HG03342 (cell line): ENCODE data around the gene SDE2.
A peak's percentile ranks its signal among the peaks of the same experiment; 100 is the strongest.
"Not testable (repeated sequence)": the region's sequence is repeated elsewhere in the genome, so short reads cannot be mapped to it uniquely, and the experiment has no call there.

Experiments used
- ATAC-seq: cut with Tn5 transposase; IDR thresholded peaks from one replicate; pipeline ENCODE4 v1.9.1; 2021; ENCODE audit warnings: mild to moderate bottlenecking, moderate library complexity; ENCODE audit not compliant: unreplicated experiment

The SDE2 gene

DNA sequence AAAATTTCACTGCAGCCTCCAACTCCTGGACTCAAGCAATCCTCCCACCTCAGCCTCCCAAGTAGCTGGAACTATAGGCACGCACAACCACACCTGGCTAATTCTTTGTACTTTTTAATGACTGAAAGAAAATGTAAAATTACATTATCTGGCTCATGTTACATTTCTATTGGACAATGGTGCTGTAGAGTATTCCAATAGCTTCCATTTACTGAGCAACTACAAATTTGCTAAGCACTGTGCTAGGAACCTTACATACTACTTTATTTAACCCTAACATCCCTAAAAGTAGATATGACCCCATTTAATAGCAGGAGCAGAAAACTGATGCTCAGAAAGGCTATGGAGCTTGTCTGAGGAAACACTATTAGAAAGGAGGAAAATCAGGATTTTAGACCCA is 19.7 kb downstream of the SDE2 start:
- ATAC-seq = no peak

DNA sequence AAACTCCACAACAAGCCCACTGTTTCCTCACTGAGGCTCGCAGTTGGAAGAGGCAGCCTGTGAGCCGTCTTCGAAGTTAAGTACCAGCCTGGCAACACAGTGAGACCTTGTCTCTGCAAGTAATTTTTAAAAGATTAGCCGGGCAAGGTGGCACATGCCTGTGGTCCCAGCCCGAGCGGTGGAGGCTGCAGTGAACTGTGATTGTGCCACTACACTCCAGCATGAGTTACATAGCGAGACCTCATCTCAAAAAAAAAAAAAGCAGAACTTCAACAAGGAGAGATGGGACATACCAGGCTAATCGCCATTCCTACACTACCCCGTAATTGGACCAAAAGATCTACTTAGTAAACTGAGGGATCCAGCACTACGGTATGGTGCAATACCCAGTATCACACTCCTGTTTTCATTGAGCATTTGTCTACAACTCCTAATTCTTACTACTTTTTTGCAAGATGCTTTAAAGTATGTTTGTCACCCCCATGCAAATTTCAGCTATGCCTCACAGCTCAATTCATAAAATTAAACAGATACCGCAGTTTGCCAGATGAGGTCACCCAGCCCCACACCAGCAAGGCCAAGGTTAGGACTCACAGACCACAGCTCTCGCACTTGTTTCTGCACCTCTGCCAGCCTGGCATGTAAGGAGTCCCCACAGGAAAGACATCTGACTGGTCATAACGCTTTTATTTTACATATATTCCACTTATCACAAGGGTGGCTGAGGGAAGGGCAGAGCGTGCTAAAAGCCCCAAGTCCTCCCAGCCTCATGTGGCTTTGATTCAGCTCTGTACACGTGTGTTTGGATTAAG is 21.0 kb downstream of the SDE2 start:
- no peak for ATAC-seq

DNA sequence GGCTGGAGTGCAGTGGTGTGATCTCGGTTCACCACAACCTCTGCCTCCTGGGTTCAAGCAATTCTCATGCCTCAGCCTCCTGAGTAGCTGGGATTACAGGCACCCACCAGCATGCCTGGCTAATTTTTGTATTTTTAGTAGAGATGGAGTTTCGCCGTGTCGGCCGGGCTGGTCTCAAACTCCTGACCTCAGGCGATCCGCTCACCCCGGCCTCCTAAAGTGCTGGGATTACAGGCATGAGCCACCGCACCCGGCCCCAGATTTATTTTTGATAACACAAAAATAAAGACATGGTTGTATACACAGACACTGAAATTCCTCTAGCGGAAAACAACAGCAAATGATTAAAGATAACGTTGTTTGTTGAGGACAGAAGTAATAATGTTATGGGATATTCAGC is 24.0 kb downstream of the SDE2 start:
- ATAC-seq = not testable (repeated sequence)

DNA sequence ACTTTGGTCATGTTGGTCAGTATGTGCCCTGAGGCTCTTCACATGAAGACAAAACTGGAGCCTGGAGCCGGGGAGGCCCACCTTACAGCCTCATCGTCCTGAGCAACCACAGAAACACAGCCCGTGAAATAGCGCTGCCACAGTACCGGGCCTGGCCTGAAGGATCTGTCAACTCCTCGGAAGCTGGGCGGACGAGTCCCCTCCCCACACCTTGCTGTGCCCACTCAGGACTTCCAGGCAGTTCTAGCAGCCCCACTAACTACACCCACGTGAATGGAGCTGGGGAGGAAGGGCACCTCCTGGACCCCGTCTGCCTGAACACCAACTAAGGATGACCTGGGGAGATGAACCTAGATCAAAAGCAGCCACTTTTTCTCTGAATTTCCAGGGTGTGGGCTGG is 24.7 kb downstream of the SDE2 start:
- no peak for ATAC-seq

DNA sequence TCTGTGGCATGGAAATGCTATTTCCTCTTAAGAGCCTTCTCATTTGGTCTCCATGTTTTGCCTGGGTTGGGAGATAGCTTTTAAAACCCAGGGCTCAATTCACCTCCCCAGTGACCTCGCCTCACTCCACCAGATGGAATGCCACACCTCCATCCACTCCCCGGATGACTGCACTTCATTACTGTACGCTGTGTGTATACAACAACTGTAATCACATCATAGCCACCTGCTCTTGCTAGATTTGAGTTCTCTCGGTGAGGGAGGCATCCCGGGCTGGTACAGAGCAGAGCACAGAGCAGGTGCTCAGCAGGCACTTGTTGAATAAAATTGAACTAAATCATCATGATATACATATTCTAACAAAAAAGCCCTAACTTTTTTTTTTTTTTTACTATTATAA is 26.0 kb downstream of the SDE2 start:
- no peak for ATAC-seq

DNA sequence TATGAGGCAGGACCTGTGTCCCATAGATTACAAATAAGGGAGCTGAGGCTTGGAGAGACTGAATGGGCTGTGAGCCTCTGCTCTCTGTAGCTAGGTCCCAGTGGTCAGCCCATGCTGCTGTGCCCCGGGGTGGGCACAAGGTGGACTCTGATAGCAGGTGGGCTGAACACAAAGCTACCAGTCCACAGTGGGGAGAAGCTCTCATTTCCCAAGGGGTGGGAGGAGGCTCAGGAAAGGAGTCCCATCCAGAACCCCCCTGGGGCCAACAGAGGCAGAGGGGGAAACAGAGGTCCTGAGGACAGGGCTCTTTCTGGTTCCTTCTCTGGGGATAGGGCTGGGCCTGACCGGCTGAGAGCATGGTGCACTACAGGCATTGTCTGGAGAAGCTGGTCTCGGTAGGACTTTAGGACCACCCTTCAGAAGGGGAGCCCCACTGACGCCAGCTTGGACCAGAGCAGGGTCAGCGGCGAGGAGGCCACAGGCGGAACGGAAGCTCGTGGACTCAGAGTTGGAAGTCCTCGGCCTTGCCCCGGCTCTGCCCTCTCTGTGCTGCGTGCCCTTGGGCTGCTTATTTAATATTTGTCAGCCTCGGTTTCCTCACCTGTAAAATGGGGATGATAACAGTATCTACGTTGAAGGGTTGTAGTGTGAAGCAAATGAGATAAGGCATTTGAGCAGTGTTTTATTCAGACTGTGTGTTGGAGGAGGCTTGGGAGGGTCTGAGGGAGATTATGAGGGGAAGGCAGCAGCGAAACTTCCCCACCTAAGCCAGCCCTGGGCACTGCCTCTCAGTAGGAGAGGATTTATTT is 26.6 kb downstream of the SDE2 start:
- no peak for ATAC-seq

DNA sequence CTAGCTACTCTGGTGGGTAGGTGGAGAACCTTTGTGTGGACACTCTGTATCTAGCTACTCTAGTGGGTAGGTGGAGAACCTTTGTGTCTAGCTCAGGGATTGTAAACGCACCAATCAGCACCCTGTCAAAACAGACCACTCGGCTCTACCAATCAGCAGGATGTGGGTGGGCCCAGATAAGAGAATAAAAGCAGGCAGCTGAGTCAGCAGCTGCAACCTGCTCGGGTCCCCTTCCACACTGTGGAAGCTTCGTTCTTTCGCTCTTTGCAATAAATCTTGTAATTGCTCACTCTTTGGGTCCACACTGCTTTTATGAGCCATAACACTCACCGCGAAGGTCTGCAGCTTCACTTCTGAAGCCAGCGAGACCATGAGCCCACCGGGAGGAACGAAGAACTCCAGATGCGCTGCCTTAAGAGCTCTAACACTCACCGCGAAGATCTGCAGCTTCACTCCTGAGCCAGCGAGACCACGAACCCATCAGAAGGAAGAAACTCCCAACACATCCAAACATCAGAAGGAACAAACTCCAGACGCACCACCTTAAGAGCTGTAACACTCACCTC is 28.5 kb downstream of the SDE2 start:
- ATAC-seq = not testable (repeated sequence)

DNA sequence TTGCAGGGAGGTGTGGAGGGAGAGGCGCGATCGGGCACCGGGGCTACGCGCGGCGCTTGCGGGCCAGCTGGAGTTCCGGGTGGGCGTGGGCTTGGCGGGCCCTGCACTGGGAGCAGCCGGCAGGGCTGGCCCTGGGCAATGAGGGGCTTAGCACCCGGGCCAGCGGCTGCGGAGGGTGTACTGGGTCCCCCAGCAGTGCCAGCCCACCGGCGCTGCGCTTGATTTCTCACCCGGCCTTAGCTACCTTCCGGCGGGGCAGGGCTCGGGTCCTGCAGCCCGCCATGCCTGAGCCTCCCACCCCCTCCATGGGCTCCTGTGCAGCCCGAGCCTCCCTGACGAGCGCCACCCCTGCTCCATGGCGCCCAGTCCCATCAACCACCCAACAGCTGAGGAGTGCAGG is 29.4 kb downstream of the SDE2 start:
- not testable (repeated sequence) for ATAC-seq

DNA sequence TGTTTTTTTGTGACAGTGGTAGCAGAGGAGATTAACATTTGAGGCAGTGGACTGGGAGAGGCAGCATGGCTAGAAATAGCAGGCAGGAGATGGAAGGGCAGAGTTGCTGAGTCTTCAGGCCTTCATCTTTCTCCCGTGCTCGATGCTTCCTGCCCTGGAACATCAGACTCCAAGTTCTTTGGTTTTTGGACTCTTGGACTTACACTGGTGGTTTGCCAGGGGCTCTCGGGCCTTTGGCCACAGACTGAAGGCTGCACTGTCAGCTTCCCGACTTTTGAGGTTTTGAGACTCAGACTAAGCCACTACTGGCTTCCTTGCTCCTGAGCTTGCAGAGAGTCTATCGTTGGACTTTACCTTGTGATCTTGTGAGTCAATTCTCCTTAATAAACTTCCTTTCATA is 33.9 kb downstream of the SDE2 start:
- no peak for ATAC-seq

DNA sequence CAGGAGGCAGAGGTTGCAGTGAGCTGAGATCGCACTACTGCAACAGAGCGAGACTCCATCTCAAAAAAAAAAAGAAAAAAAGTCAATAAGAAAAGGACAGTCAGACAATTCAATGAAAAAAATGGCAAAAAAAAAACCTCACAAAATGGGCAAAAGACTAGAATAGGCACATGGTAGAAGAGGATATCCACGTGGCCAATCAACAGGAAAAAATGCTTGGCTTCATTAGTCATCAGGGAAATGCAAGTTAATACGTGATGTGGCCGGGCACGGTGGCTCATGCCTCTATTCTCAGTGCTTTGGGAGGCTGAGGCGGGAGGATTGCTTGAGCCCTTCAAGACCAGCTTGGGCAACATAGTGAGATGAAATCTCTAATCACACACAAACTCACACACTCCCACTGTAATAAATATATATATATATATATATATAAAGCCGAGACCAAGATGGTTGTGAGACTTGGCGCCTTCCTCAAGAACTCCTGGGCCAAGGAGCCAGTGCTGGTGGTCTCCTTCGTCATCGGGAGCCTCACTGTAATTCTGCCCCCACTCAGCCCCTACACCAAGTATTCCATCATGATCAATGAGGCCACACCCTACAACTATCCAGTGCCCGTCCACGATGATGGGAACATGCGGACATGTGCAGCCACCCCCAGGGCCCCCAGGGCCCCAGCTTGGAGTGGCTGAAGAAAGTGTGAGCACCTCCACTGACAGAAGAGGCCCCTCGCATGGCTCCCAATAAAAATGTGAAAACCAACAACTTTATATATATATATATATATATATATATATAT is 35.2 kb downstream of the SDE2 start:
- ATAC-seq = no peak

DNA sequence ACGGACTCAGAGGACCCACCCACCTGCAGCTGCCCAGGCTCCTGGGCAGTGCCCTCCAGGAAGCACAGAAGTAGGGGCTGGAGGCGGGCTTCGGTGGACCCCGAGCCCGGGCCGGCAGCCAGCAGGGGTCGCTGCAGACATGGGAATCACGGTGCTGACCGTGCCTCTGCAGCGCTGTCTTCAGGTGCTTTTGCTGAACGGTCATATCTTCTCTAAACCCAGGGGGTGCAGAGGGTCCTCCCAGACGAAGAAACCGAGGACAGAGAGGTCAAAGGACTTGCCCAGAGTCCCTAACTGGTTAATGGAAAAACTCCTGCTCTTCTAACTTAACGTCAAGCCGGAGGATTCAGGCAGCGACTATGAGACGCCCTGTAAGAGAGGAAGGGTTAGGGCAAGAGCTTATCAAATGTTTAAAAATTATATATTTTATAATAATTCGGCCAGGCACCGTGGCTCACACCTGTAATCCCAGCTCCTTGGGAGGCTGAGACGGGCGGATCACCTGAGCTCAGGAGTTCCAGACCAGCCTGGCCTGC is 36.6 kb downstream of the SDE2 start:
- peak; percentile 91 for ATAC-seq

DNA sequence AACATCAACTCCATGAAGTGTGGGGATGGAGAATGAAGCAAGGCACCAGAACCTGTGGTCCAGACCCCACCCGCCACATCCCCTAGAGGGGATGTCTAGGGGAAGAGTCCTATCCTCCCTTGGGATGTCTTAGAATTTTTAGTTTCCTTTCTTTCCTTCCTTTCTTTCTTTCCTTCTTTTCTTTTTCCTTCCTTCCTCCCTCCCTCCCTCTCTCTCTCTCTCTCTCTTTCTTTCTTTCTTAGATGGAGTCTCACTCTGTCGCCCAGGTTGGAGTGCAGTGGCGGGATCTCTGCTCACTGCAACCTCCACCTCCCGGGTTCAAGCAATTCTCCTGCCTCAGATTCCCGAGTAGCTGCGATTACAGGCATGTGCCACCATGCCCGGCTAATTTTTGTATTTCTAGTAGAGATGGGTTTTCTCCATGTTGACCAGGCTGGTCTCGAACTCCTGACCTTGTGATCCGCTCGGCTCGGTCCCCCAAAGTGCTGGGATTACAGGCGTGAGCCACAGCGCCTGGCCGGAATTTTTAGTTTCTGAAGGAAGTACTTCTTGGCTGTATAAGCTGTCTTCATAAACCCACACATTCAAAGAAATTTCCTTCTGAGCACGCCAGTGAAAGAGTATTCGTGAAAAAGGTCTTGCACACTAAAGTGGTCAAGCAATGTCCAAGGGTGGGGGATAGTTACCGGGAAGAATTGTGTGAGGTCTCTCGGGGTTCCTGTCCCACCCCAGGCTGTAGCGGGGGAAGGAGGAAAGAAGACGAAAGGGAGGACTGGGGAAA is 37.3 kb downstream of the SDE2 start:
- ATAC-seq = no peak

DNA sequence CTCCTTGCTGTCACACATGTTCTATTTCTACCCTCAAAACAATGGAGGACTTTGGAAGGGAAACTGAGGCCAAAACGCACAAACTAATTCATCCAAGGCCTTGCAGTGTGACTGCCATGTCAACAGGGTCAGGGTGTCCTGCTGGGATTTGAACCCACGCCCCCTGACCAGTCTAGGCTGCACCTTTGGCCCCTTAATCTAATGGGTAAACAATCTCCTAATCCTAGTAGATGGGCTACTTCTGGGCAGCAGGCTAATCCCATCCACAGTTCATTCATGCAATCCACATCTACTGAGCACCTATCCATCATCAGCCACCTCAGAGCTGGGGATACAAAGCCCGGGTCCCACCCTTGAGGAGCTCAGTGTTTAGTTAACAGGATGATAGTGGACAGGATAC is 41.1 kb downstream of the SDE2 start:
- ATAC-seq = no peak

DNA sequence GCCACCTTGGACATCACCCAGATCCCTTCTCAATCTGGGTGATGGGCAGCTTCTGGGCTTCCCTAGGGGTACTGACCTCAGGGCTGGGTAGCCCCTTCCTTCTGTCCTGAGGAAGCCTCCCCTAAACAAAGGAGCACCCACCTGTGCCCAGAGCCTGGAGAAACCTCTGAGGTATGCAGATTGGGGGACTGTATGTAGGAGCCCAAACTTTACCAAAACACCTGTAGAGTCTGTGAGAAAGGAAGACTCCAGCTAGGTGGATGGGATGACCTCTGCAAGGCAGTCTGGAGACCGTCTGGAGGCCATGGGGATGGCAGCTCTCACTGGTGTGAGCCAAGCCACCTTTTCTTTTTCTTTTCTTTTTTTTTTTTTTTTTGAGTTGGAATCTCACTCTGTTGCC is 44.4 kb downstream of the SDE2 start:
- ATAC-seq = no peak

DNA sequence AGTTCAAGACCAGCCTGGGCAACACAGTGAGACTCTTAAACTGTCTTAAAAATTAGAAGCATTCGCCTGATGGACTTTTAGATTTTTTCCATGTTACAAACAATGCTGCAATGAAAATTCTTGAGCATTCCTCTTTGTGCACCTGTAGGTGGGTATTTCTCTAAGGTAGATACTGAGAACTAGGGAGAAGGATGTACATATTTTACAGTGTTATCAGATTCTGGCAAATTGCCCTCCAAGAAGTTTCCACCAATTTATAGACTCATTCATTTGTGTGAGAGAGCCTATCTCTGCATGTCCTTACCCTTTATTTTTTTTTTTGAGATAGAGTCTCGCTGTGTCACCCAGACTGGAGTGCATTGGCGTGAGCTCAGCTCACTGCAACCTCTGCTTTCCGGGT is 45.8 kb downstream of the SDE2 start:
- no peak for ATAC-seq

DNA sequence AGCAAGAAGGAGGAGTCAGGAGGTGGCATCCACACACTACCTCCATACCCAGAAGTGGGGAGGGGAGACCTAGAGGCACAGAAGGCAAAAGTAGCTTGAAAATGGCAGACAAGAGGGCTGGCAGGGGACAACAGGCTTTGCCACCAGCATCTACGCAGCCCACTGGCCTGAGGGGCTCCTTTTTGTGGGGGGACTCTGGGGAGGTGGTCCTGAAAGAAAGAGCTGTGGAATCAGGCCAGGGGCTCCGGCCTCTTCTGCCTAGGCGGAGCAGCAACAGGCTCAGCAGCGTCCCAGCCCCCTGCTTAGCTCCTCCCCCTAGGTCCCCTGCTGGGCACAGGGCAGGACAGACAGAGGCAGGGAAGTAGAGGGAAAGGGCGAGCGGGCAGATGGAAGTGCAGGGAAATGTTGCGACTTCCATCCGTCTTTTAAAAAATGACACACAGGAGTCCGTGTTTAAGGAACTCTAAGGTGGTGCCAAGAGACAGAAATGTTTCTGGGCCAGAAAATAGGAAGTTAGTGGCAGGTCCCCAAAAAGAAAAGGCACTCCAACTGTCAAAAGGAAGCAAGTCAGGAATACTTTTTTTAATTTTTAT is 48.1 kb downstream of the SDE2 start:
- ATAC-seq = no peak

DNA sequence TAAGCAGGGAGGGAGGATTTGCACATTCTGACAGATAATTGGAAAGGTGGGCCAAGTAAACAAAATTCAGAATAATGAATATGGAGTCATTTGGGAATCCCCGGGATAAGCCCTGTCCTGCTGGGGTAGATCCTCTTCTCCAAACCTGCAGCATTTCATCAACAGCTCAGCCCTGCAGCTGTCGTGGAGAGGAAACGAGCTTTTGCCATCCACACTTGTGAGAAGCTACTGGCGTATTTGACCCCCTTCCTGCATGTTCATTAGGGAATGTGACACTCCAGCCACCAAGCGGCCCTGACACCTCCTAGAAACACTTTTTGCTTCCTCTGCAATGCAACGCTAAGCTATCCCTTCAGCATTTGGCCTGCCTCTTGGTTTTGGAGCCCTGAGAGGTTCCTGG is 50.1 kb downstream of the SDE2 start:
- no peak for ATAC-seq

DNA sequence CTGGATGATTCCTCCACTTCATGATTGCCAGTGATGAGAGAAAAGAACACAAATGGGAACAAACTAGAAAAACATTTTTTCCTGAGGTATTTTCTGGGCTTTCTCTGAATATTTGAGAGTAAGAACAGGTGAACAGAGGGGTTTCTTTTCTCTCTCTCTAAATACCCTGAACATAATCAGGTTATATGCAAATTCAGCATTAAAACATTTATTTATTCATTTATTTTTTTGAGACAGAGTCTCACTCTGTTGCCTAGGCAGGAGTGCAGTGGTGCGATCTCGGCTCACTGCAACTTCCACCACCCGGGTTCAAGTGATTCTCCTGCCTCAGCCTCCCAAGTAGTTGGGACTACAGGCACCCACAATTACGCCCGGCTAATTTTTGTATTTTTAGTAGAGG is 52.3 kb downstream of the SDE2 start:
- no peak for ATAC-seq

DNA sequence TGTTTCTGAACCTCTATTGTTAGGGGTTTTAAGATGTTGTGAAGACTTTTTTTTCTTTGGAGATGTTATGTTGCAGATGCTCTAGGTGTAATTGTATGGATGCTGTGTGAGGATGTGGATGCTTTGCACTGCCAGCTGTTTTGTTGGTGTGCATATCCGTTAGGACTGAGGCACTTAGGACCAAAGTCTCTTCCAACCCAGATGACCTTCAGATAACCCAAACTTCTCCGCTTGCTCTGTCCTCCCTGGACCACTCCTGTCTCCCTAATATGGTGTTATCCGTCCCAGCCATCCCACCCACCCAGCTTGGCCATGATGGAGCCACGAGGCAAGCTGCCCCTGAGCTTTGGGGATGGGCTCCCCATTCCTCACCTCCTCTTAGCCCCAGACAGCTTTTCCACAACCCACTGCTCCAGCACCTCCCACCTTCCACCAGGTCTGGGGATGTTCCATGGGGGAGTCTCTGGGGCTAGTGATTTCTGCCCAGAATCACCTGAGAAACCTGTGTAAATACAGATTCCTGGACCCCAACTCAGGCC is 53.0 kb downstream of the SDE2 start:
- no peak for ATAC-seq

DNA sequence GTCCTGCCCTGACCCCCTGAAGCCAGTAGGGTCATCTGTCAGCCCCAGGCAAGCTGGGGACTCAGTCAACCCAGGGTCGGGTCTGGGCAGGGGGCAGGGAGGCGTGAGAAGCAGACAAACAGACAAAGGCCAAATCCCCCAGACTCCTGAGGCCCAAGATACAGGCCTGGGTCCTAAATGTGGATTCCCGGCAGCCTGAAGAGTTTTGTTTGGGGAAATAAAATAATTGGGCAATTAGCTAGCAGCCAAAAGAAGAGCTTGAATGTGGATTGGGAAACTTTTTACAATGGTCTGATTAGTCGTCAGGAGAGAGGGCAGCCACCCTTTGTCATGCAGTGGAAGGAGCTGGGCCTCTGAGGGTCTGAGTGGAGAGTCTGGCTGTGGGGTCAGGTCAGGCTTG is 53.6 kb downstream of the SDE2 start:
- ATAC-seq = no peak
